ENCODE results near the gene STYXL2.

GRCh38 chr1:167126811-167127210 is 32.9 kb downstream of the STYXL2 start:
- TF ChIP-seq CTCF (IDR thresholded peaks at IDR 0.05) (no peak), POLR2AphosphoS5 (IDR thresholded peaks at IDR 0.05; ENCODE audit: insufficient read depth in 1 of 2, low read depth in 1 of 2) (no peak)
